K562 (cell line): ENCODE data around the gene GCNT3. TPM values are rescaled to one million over a fixed set of nuclear protein-coding genes. Genes with fewer than 3 reads are reported as not detected.

Source experiments
- ATAC-seq: fragments of 200-7000 bp; cut with Tn5 transposase; 3 replicates; pipeline ENCODE4 v1.9.1; 2020; ENCODE audit warnings: moderate library complexity
- BruUV-seq: library from RNA; stranded (reverse); fragments of 400-500 nt; replicated peaks from 2 replicates; lab custom pipeline; 2021; lab: Mats Ljungman, UMichigan
- CTCF ChIA-PET: fragments of 300-600 bp; formaldehyde crosslinking; extraction: SDS; loops from one replicate; lab custom pipeline; 2021; ENCODE audit warnings: low intra/inter-chr PET ratio; lab: Yijun Ruan, JAX
- POLR2A ChIA-PET: fragments of 300-600, 350-650 bp; sonication (Branson Sonifier 250); formaldehyde crosslinking; extraction: SDS; loops from one replicate; lab custom pipeline; 2021; ENCODE audit warnings: antibody characterized with exemption, inconsistent platforms; lab: Yijun Ruan, JAX
- DNase-seq, 4 experiments: peaks; one replicate each; pipeline versions ENCODE4 v3.0.0 to v3.0.0-alpha.2; 2011 to 2018; ENCODE audit warnings: low spot score in 3 of 4, mixed read lengths in 3 of 4; ENCODE audit errors: extremely low read depth in 1 of 4
- FAIRE-seq: peaks from 2 replicates; lab custom pipeline; 2011; peaks lifted over from hg19 to GRCh38; lab: Jason Lieb, UNC
- H2AFZ ChIP-seq: 2 replicates; pipeline ENCODE4 v1.6.0; 2011; ENCODE audit warnings: low read depth, low read length, control low read depth, inconsistent platforms
- H3K27ac ChIP-seq: fragments of 200-600 bp; 3 replicates; pipeline ENCODE4 v1.8.0; 2011; ENCODE audit warnings: low read depth, mild to moderate bottlenecking, control low read depth, inconsistent platforms, low read length, moderate library complexity, mixed read lengths; ENCODE audit errors: extremely low read depth
- H3K27me3 ChIP-seq, 2 experiments: fragments of 300-600 bp in 1 of 2; 2 replicates in 1 of 2; 3 replicates in 1 of 2; pipeline versions ENCODE4 v1.6.0 to v1.8.0; 2011; ENCODE audit warnings: inconsistent platforms in 2 of 2, low read length in 2 of 2, mild to moderate bottlenecking in 1 of 2, mixed read lengths in 1 of 2, moderate library complexity in 1 of 2; ENCODE audit not compliant: control insufficient read depth in 2 of 2, insufficient read depth in 2 of 2
- H3K36me3 ChIP-seq: fragments of 300-600 bp; 3 replicates; pipeline ENCODE4 v1.8.0; 2011; ENCODE audit warnings: mild to moderate bottlenecking, low read length, inconsistent platforms; ENCODE audit not compliant: control insufficient read depth, insufficient read depth
- H3K4me1 ChIP-seq, 2 experiments: fragments of 200-600 bp in 1 of 2; replicated peaks in 1 of 2; 2 replicates in 1 of 2; 3 replicates in 1 of 2; pipeline versions ENCODE4 v1.5.1 to v1.8.0; 2011; ENCODE audit warnings: inconsistent platforms in 2 of 2, low read length in 2 of 2, mild to moderate bottlenecking in 1 of 2, mixed read lengths in 1 of 2, moderate library complexity in 1 of 2; ENCODE audit not compliant: control insufficient read depth in 2 of 2, insufficient read depth in 2 of 2
- H3K4me2 ChIP-seq: 2 replicates; pipeline ENCODE4 v1.6.1; 2011; ENCODE audit warnings: low read length, control low read depth, inconsistent platforms, mixed read lengths; ENCODE audit not compliant: insufficient read depth
- H3K4me3 ChIP-seq: fragments of 200-600 bp; sonication (generic), shearing (Covaris generic); 2 replicates; pipeline ENCODE4 v1.5.1; 2016; ENCODE audit warnings: control low read depth, inconsistent platforms
- H3K79me2 ChIP-seq: fragments of 200-600 bp; 3 replicates; pipeline ENCODE4 v1.8.0; 2011; ENCODE audit warnings: low read length, inconsistent platforms; ENCODE audit not compliant: control insufficient read depth, insufficient read depth
- H3K9ac ChIP-seq, 2 experiments: 2 replicates each; pipeline versions ENCODE4 v1.6.0 to v1.6.1; 2011; ENCODE audit warnings: low read depth in 2 of 2, low read length in 2 of 2, control low read depth in 1 of 2, inconsistent platforms in 1 of 2, mild to moderate bottlenecking in 1 of 2, mixed read lengths in 1 of 2; ENCODE audit not compliant: insufficient read depth in 1 of 2
- H3K9me1 ChIP-seq: one replicate; pipeline ENCODE4 v1.6.0; 2011; ENCODE audit warnings: inconsistent platforms, mild to moderate bottlenecking, low read length, moderate library complexity; ENCODE audit not compliant: control insufficient read depth, insufficient read depth
- H3K9me3 ChIP-seq: replicated peaks from 2 replicates; pipeline ENCODE4 v1.5.1; 2011; ENCODE audit warnings: low read depth, low read length, inconsistent platforms; ENCODE audit not compliant: control insufficient read depth, insufficient read depth
- H4K20me1 ChIP-seq: replicated peaks from 2 replicates; pipeline ENCODE4 v1.6.1; 2011; ENCODE audit warnings: low read length, inconsistent platforms, mixed read lengths; ENCODE audit not compliant: control insufficient read depth, insufficient read depth
- ATF7 ChIP-seq: fragments of 450-650 bp; IDR thresholded peaks from 2 replicates; pipeline ENCODE4 v1.7.1; 2014; ENCODE audit warnings: mild to moderate bottlenecking, moderate library complexity
- E2F1 ChIP-seq: sonication (generic); formaldehyde crosslinking; IDR thresholded peaks from 2 replicates; pipeline ENCODE4 v1.8.1; 2023; ENCODE audit warnings: mild to moderate bottlenecking, missing genetic modification reagents, moderate library complexity
- FOXO4 ChIP-seq: fragments of 450-650 bp; formaldehyde crosslinking; IDR thresholded peaks from 2 replicates; pipeline ENCODE4 v1.4.0; 2020; ENCODE audit warnings: mild to moderate bottlenecking, moderate library complexity
- MBD2 ChIP-seq: sonication (generic); IDR thresholded peaks from 2 replicates; pipeline ENCODE4 v1.6.1; 2016; ENCODE audit warnings: low read depth, borderline replicate concordance
- SMARCB1 ChIP-seq: IDR thresholded peaks from 2 replicates; pipeline ENCODE4 v1.6.1; 2011; ENCODE audit warnings: improper control_type of control experiment, low read depth; ENCODE audit not compliant: insufficient read length
- STAG1 ChIP-seq: sonication (generic); formaldehyde crosslinking; IDR thresholded peaks from 2 replicates; pipeline ENCODE4 v1.5.0; 2020; ENCODE audit warnings: missing genetic modification reagents, borderline replicate concordance
- TAL1 ChIP-seq: fragments of 450-650 bp; IDR thresholded peaks from 2 replicates; pipeline ENCODE4 v1.6.1; 2016; ENCODE audit warnings: mild to moderate bottlenecking
- ZBTB17 ChIP-seq: fragments of 450-650 bp; formaldehyde crosslinking; IDR thresholded peaks from 2 replicates; pipeline ENCODE4 v1.4.0; 2020; ENCODE audit warnings: mild to moderate bottlenecking
- ZNF431 ChIP-seq: sonication (generic); formaldehyde crosslinking; IDR thresholded peaks from 2 replicates; pipeline ENCODE4 v1.8.0; 2022; ENCODE audit warnings: mild to moderate bottlenecking, missing genetic modification reagents
- ZNF561 ChIP-seq: fragments of 450-650 bp; formaldehyde crosslinking; conservative IDR thresholded peaks from 2 replicates; pipeline ENCODE4 v1.4.0; 2020; ENCODE audit warnings: mild to moderate bottlenecking, moderate library complexity
- ZNF740 ChIP-seq, 3 experiments: fragments of 200-800 bp in 1 of 3; sonication (Bioruptor generic) in 1 of 3; sonication (generic) in 1 of 3; formaldehyde crosslinking in 1 of 3; IDR thresholded peaks; 2 replicates each; pipeline versions ENCODE4 v1.6.1 to v1.8.0; 2016 to 2022; ENCODE audit warnings: mild to moderate bottlenecking in 2 of 3, missing compliant biosample characterization in 2 of 3, missing genetic modification characterization in 2 of 3, missing genetic modification reagents in 1 of 3
- ZNF780A ChIP-seq: fragments of 250-450 bp; sonication (Bioruptor Pico); IDR thresholded peaks from 2 replicates; pipeline ENCODE4 v1.5.0; 2021; ENCODE audit warnings: mild to moderate bottlenecking
- WGBS: fragments of 100-300 bp; shearing (Covaris generic); methylation state at CpG from one replicate; pipeline ENCODE4 v1.1.6; 2016; ENCODE audit warnings: low coverage, mixed read lengths; ENCODE audit not compliant: insufficient coverage; ENCODE audit errors: missing lambda C conversion rate; 5-methylcytosine and 5-hydroxymethylcytosine counted together
- in situ Hi-C: fragments of 300-500 bp; cut with MboI; formaldehyde crosslinking; loops from 4 replicates; pipeline ENCODE4 v1.15.0; 2018; ENCODE audit warnings: inconsistent platforms, mixed read lengths
- intact Hi-C: fragments of 100-400 bp; cut with micrococcal nuclease; formaldehyde crosslinking; loops from 2 replicates; pipeline ENCODE4 v1.14.2; 2022
- polyA plus RNA-seq, 8 experiments: library from polyadenylated mRNA; depleted of rRNA in 4 of 8; stranded (reverse) in 5 of 8; unstranded in 3 of 8; fragments of >200 nt; fragmentation: Nextera tagmentation in 2 of 8; fragmentation: Illumina TruSeq in 1 of 8; extraction: Ambion mirVana in 2 of 8; extraction: Trizol in 1 of 8; gene quantifications; 2 replicates each; pipeline versions ENCODE4 v1.2.1 to v1.2.3, GENCODE V29; 2011 to 2014; ENCODE audit warnings: inconsistent platforms in 1 of 8, missing spikeins in 1 of 8
- total RNA-seq, 7 experiments: library from RNA; depleted of rRNA in 6 of 7; stranded (reverse); fragments of >200 nt in 6 of 7; fragmentation: Illumina TruSeq in 2 of 7; extraction: Trizol in 2 of 7; gene quantifications; 2 replicates each; pipeline versions ENCODE4 v1.2.1 to v1.2.3, GENCODE V29; 2011 to 2021; ENCODE audit warnings: low replicate concordance in 1 of 7

Gene GCNT3
- total and polyA plus RNA-seq, 9 of the 15 experiments (the other 6 are each of a cell fraction or from before 2014, with no cell fraction given) = 0.07 to 0.35 (median 0.11) TPM; not detected in 4

- no peak for FAIRE-seq
- H4K20me1 ChIP-seq = no peaks in the 10 kb centered on the region
- H2AFZ ChIP-seq = no peak overlapping the region
- in situ Hi-C loops = no loop called here
- no peak for ATAC-seq
- no peaks in the 10 kb centered on the region for H3K9me3 ChIP-seq
- POLR2A ChIA-PET = interaction anchor here (1.4 to 1.6 kb wide), 2 partner anchors 9 kb away, joined by 3 to 6 read pairs; no protein-coding TSS in a partner anchor
- no peaks in the 10 kb centered on the region for H3K9me1 ChIP-seq
- H3K4me2 ChIP-seq = no peak overlapping the region
- BruUV-seq = no TSS peak
- no peaks in the 10 kb centered on the region for H3K27me3 ChIP-seq
- no peaks in the 10 kb centered on the region for H3K79me2 ChIP-seq
- no peak for DNase-seq
- CTCF ChIA-PET = no interaction called here
- peaks cover 74% of the 10 kb centered on the region for H3K36me3 ChIP-seq
- TF ChIP-seq SMARCB1 (no peak), ZNF780A (CRISPR knock-in tag) (no peak), E2F1 (no peak), MBD2 (no peak), ATF7 (no peak), ZNF431 (no peak), ZBTB17 (CRISPR knock-in tag) (no peak), ZNF561 (CRISPR knock-in tag) (no peak), STAG1 (CRISPR knock-in tag) (no peak), TAL1 (no peak), FOXO4 (CRISPR knock-in tag) (no peak), ZNF740 (CRISPR knock-in tag; IDR thresholded peaks at IDR 0.05) (no peak), ZNF740 (tag; IDR thresholded peaks at IDR 0.05) (no peak)
- intact Hi-C loops = no loop called here
- H3K9ac ChIP-seq = no peak overlapping the region
- no peaks in the 10 kb centered on the region for H3K4me1 ChIP-seq
- no peak overlapping the region for H3K4me3 ChIP-seq
- WGBS = 59% methylated on average over 2 of the region's 2 CpGs
- no peak overlapping the region for H3K27ac ChIP-seq
Measured at GRCh38 chr15:59642351-59642750, 30.8 kb downstream of the GCNT3 start.
